GM13977 (cell line): Measurements from ENCODE around the gene PROX1.

Experiments
- DNase-seq: peaks from one replicate; pipeline ENCODE4 v3.0.0; 2012; ENCODE audit warnings: low spot score
- in situ Hi-C: fragments of 300-500 bp; cut with MboI; formaldehyde crosslinking; loops from one replicate; pipeline ENCODE4 v1.12.0; 2022; ENCODE audit warnings: low sequenced_read_pairs, low pct_unique_long_range_greater_than_20kb, mixed read lengths, inconsistent platforms; ENCODE audit not compliant: unreplicated experiment
- TF ChIP-seq, protein P1 (sequence below): IDR thresholded peaks from 2 replicates; pipeline ENCODE4 v1.5.1; 2012; ENCODE audit warnings: mild to moderate bottlenecking, control low read depth; ENCODE audit not compliant: insufficient read depth; ENCODE audit errors: extremely low read depth, missing control alignments

The PROX1 gene

DNA sequence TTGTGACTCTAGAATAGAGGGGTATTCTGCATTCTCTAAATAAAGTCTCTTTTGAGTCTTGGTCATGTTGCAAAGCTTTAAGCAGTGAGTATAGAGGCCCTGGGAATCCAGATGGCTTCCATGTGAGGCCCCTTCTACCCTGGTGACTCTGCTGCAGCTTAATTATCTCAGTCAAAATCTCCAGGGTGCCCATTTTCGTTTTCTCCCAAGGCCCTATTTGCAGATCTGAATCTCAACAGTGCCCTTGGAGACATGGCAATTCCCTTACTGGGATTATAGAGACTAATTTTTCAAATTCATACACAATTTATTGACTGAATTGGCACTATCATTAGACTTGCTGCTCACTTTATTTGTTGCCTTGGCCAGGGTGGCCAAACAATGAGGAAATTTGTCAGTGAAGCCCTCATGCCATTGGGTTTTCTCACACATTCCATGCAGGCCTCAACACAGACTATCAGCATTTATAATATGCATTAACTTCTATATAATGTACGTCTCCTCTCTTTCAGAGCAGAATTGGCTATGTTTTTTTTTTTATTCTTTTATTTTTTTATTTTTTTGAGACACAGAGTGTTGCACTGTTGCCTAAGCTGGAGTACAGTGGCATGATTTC is 35.1 kb downstream of the PROX1 start:
- DNase-seq, result no peak
- in situ Hi-C loops, result no loop called here
- TF ChIP-seq, protein P1, sequence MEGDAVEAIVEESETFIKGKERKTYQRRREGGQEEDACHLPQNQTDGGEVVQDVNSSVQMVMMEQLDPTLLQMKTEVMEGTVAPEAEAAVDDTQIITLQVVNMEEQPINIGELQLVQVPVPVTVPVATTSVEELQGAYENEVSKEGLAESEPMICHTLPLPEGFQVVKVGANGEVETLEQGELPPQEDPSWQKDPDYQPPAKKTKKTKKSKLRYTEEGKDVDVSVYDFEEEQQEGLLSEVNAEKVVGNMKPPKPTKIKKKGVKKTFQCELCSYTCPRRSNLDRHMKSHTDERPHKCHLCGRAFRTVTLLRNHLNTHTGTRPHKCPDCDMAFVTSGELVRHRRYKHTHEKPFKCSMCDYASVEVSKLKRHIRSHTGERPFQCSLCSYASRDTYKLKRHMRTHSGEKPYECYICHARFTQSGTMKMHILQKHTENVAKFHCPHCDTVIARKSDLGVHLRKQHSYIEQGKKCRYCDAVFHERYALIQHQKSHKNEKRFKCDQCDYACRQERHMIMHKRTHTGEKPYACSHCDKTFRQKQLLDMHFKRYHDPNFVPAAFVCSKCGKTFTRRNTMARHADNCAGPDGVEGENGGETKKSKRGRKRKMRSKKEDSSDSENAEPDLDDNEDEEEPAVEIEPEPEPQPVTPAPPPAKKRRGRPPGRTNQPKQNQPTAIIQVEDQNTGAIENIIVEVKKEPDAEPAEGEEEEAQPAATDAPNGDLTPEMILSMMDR, result no peak

DNA sequence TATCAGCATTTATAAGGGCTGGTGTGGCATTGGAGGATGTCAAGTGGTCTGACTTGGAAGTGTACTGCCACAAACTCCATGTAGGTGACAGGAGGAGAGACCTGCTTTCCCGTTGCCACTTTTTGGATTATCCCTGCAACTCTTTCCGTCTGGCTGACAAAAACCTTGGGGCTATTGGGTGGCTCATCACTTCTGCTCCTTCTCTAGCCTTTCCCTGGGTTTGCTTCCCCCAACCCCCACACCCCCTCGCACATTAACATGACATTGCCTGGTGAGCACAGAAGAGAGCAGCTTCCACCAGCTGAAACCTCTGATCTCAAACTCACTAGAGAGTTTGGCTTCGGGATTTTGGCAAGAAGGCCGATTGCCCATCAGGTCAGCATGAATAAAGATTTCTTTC is 39.2 kb downstream of the PROX1 start:
- in situ Hi-C loops, result no loop called here
- TF ChIP-seq, protein P1, result no peak
- no peak for DNase-seq

DNA sequence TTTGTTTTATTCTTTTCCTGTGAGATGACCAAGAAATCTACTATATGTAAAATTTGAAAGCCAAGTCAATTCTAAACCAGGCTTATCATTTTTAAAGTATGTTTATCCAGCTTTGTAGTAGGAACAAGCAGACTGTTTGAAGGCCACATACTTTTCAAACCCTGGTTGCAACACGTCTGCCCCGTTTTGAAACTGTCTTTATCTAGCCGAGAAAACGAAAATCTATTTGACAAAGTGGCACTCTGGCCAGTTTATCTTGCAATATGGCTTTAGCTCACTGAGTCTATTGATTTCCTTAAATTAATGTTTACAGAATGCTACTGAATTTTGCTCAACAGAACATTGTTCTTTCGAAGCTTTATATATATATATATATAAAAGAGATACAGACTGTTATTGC is 39.7 kb downstream of the PROX1 start:
- TF ChIP-seq, protein P1, result no peak
- in situ Hi-C loops, result no loop called here
- DNase-seq, result no peak

DNA sequence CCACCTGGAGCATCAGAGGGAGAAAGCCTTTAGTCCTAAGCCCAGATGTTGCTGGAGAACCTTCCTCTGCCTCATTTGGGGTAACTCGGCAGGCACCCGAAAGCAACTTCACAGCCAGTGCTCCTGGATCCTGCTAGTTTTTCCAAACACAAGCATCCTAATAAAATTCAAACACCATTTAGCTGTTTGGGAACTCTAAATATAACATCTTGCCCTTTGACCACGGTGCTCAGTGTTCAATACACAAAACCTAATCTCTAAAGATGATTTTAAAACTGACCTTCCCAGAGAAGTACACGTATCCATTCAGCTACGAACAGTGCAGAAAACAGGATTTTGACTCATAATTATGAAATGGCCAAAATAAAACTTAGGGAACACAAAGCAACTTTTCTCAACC is 40.3 kb downstream of the PROX1 start:
- in situ Hi-C loops, result no loop called here
- DNase-seq, result no peak
- TF ChIP-seq, protein P1, result no peak

DNA sequence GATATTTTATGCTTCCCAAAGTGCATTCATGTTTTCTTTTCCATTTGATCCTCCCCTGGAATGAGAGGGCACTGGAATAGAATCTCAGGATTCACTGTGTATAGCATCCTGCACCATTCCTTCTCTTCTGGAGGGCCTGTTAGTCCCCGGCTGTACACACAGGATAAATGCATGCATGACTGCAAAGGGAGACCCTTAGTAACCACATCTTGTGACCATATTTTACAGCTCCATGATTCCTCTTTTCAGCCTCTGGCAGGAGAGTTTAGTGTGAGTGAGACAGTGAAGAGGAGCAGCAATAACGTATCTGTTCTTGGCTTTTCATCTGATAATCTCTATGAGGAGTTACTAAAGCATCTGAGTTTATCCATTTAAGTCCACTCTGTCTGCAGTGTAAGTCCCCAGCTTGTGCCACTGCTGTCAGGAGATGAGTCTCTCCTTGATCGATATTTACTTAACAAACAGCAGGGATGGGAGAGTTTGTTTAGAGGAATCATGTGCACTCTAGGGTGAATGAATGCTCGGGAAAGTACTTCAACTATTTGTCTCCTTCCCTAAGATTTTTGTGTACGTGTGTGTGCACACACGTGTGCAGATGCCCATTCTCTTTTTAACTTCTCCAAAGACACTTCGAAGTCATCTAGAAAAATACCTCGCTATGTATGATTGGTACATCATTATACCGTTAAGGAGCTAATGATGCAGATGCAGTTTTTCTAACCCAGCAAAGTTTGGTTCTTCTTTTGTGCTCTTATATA is 41.1 kb downstream of the PROX1 start:
- TF ChIP-seq, protein P1, result no peak
- in situ Hi-C loops, result no loop called here
- no peak for DNase-seq

DNA sequence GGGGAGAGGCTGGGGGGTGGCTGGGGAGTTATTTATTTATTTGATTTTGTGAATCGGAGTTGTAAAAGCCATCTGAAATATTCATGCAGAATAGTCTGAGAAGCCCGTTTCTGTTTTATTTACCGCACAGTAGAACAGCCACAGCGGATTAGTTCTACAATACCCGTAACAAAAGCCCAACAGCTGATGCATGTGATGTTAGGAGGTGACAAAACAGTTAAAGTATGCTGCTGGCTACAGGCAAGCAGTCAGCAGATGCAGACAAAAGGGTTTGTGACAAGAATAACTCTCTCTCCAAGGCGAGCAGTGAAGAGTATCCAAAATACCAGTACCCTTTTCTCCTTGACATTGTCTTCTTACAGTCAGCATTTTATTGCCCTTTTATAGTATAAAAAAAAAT is 42.0 kb downstream of the PROX1 start:
- no peak for DNase-seq
- TF ChIP-seq, protein P1, result no peak
- in situ Hi-C loops, result no loop called here
